Nephron progenitor cell (in vitro differentiated cells): ENCODE measurements around the gene LARGE1.

ENCODE experiments used
- DNase-seq: peaks from one replicate; pipeline ENCODE4 v3.0.0; 2021
- H3K27ac Mint-ChIP-seq: 2 replicates; pipeline ENCODE4 v1.8.0; 2021; ENCODE audit warnings: mild to moderate bottlenecking, moderate library complexity, mixed read lengths
- H3K27me3 Mint-ChIP-seq: 2 replicates; pipeline ENCODE4 v1.8.0; 2021; ENCODE audit warnings: mild to moderate bottlenecking, low read depth, mixed read lengths; ENCODE audit not compliant: poor library complexity
- H3K36me3 Mint-ChIP-seq: 2 replicates; pipeline ENCODE4 v1.8.0; 2021; ENCODE audit warnings: low read depth, mixed read lengths
- H3K4me1 Mint-ChIP-seq: 2 replicates; pipeline ENCODE4 v1.8.0; 2021; ENCODE audit warnings: mixed read lengths
- H3K4me3 Mint-ChIP-seq: 2 replicates; pipeline ENCODE4 v1.8.0; 2021; ENCODE audit warnings: mild to moderate bottlenecking, moderate library complexity, mixed read lengths
- H3K9me3 Mint-ChIP-seq: 2 replicates; pipeline ENCODE4 v1.8.0; 2021; ENCODE audit warnings: mild to moderate bottlenecking, moderate library complexity, mixed read lengths
- CTCF ChIP-seq: fragments of 200-600 bp; sonication (generic); IDR thresholded peaks from 2 replicates; pipeline ENCODE4 v1.5.0; 2021; ENCODE audit warnings: antibody characterized with exemption

LARGE1 gene

GRCh38 chr22:33601062-33601461 is 319.2 kb downstream of the LARGE1 start:
- Mint-ChIP-seq H3K27me3 (no peaks in the 10 kb centered on the region), H3K4me1 (peaks cover 28% of the 10 kb centered on the region), H3K36me3 (peaks cover 22% of the 10 kb centered on the region), H3K4me3 (no peak overlapping the region), H3K27ac (no peak overlapping the region), H3K9me3 (no peaks in the 10 kb centered on the region)
- no peak for DNase-seq
- TF ChIP-seq CTCF: no peak

GRCh38 chr22:33600595-33600994 is 319.7 kb downstream of the LARGE1 start:
- Mint-ChIP-seq H3K4me1 (peaks cover 23% of the 10 kb centered on the region), H3K27me3 (no peaks in the 10 kb centered on the region), H3K36me3 (peaks cover 22% of the 10 kb centered on the region), H3K4me3 (no peak overlapping the region), H3K27ac (no peak overlapping the region), H3K9me3 (no peaks in the 10 kb centered on the region)
- TF ChIP-seq CTCF: no peak
- DNase-seq: no peak

GRCh38 chr22:33600113-33600512 is 320.2 kb downstream of the LARGE1 start:
- H3K27me3 Mint-ChIP-seq: no peaks in the 10 kb centered on the region

GRCh38 chr22:33599596-33599995 is 320.7 kb downstream of the LARGE1 start:
- no peak overlapping the region for H3K27ac Mint-ChIP-seq
- H3K36me3 Mint-ChIP-seq: peaks cover 22% of the 10 kb centered on the region
- peaks cover 16% of the 10 kb centered on the region for H3K4me1 Mint-ChIP-seq
- DNase-seq: no peak
- no peaks in the 10 kb centered on the region for H3K9me3 Mint-ChIP-seq
- H3K27me3 Mint-ChIP-seq: no peaks in the 10 kb centered on the region
- TF ChIP-seq CTCF: no peak
- H3K4me3 Mint-ChIP-seq: no peak overlapping the region

More at GRCh38 chr22:33600113-33600512, 320.2 kb downstream of the LARGE1 start:
- H3K36me3 Mint-ChIP-seq: peaks cover 22% of the 10 kb centered on the region
- no peak for DNase-seq
- no peaks in the 10 kb centered on the region for H3K9me3 Mint-ChIP-seq
- TF ChIP-seq CTCF: no peak
- H3K4me1 Mint-ChIP-seq: peaks cover 19% of the 10 kb centered on the region
- no peak overlapping the region for H3K27ac Mint-ChIP-seq
- H3K4me3 Mint-ChIP-seq: no peak overlapping the region

GRCh38 chr22:33598821-33599220 is 321.5 kb downstream of the LARGE1 start:
- Mint-ChIP-seq H3K9me3 (no peaks in the 10 kb centered on the region), H3K27me3 (no peaks in the 10 kb centered on the region), H3K27ac (no peak overlapping the region), H3K4me3 (no peak overlapping the region), H3K4me1 (peaks cover 10% of the 10 kb centered on the region), H3K36me3 (peaks cover 22% of the 10 kb centered on the region)
- DNase-seq: no peak
- TF ChIP-seq CTCF: no peak

GRCh38 chr22:33597274-33597985 is 322.8 kb downstream of the LARGE1 start:
- no peaks in the 10 kb centered on the region for H3K9me3 Mint-ChIP-seq
- H3K36me3 Mint-ChIP-seq: peaks cover 17% of the 10 kb centered on the region
- peaks cover 10% of the 10 kb centered on the region for H3K4me1 Mint-ChIP-seq
- H3K4me3 Mint-ChIP-seq: no peak overlapping the region
- no peaks in the 10 kb centered on the region for H3K27me3 Mint-ChIP-seq
- TF ChIP-seq CTCF: no peak
- H3K27ac Mint-ChIP-seq: no peak overlapping the region
- DNase-seq: no peak
